T-cell (primary cell): ENCODE data around the gene PET100. TPM values are rescaled to one million over a fixed set of nuclear protein-coding genes. Genes with fewer than 3 reads are reported as not detected.
A peak's percentile ranks its signal among the peaks of the same experiment; 100 is the strongest.
"Not testable (repeated sequence)": the region's sequence is repeated elsewhere in the genome, so short reads cannot be mapped to it uniquely, and the experiment has no call there.

Source experiments
- ATAC-seq, 4 experiments: fragments of 200-7000 bp in 3 of 4; fragments of 150-1000 bp in 1 of 4; cut with Tn5 transposase; replicated peaks in 1 of 4; 1 replicate in 3 of 4; 2 replicates in 1 of 4; pipeline ENCODE4 v1.10.0; 2021; ENCODE audit warnings: moderate library complexity in 3 of 4, mild to moderate bottlenecking in 2 of 4, moderate number of reproducible peaks in 1 of 4
- CTCF ChIA-PET, 2 donors: fragments of 300-600 bp; sonication (Branson Sonifier 250); formaldehyde crosslinking; loops; one replicate each; lab custom pipeline; 2022; ENCODE audit warnings: antibody characterized with exemption in 2 of 2; lab: Charles Lee
- POLR2A ChIA-PET, 2 donors: fragments of 300-600 bp; sonication (Branson Sonifier 250); formaldehyde crosslinking; loops; one replicate each; lab custom pipeline; 2022; ENCODE audit warnings: antibody characterized with exemption in 2 of 2; lab: Charles Lee
- DNase-seq, 35 experiments: peaks; one replicate each; pipeline versions ENCODE4 v3.0.0 to v3.0.0-alpha.2; 2013 to 2023
- H3K27ac ChIP-seq: one replicate; pipeline ENCODE4 v1.5.1; 2013; ENCODE audit warnings: low read length
- H3K27me3 ChIP-seq, 2 experiments: replicated peaks in 1 of 2; 1 replicate in 1 of 2; 2 replicates in 1 of 2; pipeline versions ENCODE4 v1.6.1 to v1.7.0; 2013; ENCODE audit warnings: low read length in 1 of 2, mixed read lengths in 1 of 2; ENCODE audit not compliant: control insufficient read depth in 2 of 2, insufficient read depth in 2 of 2; ENCODE audit errors: extremely low read depth in 1 of 2
- H3K36me3 ChIP-seq, 2 donors: 1 replicate in 1 of 2; 2 replicates in 1 of 2; pipeline versions ENCODE4 v1.6.1 to v1.7.0; 2013; ENCODE audit warnings: low read length in 1 of 2; ENCODE audit not compliant: control insufficient read depth in 2 of 2, insufficient read depth in 1 of 2; ENCODE audit errors: extremely low read depth in 1 of 2
- H3K4me1 ChIP-seq, 2 experiments: 1 replicate in 1 of 2; 2 replicates in 1 of 2; pipeline versions ENCODE4 v1.6.1 to v1.7.0; 2013; ENCODE audit warnings: low read length in 2 of 2, mixed read lengths in 1 of 2; ENCODE audit not compliant: insufficient read depth in 2 of 2, control insufficient read depth in 1 of 2; ENCODE audit errors: extremely low read depth in 1 of 2
- H3K4me3 ChIP-seq, 2 donors: 1 replicate in 1 of 2; 2 replicates in 1 of 2; pipeline versions ENCODE4 v1.5.1 to v1.7.0; 2013; ENCODE audit warnings: mild to moderate bottlenecking in 2 of 2, low read length in 1 of 2, moderate library complexity in 1 of 2; ENCODE audit not compliant: control insufficient read depth in 1 of 2; ENCODE audit errors: extremely low read depth in 1 of 2
- H3K9me3 ChIP-seq: 2 replicates; pipeline ENCODE4 v1.7.0; 2013
- H3K27ac Mint-ChIP-seq, 2 donors: one replicate each; pipeline ENCODE4 v1.8.0; 2020 to 2021; ENCODE audit warnings: mild to moderate bottlenecking in 2 of 2, mixed read lengths in 2 of 2
- H3K27me3 Mint-ChIP-seq, 2 donors: one replicate each; pipeline ENCODE4 v1.8.0; 2021 to 2022; ENCODE audit warnings: mixed read lengths in 2 of 2
- H3K36me3 Mint-ChIP-seq: one replicate; pipeline ENCODE4 v1.8.0; 2021; ENCODE audit warnings: mixed read lengths
- H3K4me1 Mint-ChIP-seq, 3 donors: one replicate each; pipeline ENCODE4 v1.8.0; 2020 to 2022; ENCODE audit warnings: mixed read lengths in 3 of 3, mild to moderate bottlenecking in 1 of 3
- H3K4me3 Mint-ChIP-seq, 3 donors: one replicate each; pipeline ENCODE4 v1.8.0; 2020 to 2022; ENCODE audit warnings: mild to moderate bottlenecking in 3 of 3, mixed read lengths in 3 of 3, moderate library complexity in 3 of 3
- H3K9me3 Mint-ChIP-seq, 3 donors: one replicate each; pipeline ENCODE4 v1.8.0; 2020 to 2022; ENCODE audit warnings: mixed read lengths in 3 of 3
- WGBS: methylation state at CpG from one replicate; pipeline ENCODE4 v1.1.5; 2013; ENCODE audit warnings: missing lambda C conversion rate; ENCODE audit not compliant: insufficient coverage; 5-methylcytosine and 5-hydroxymethylcytosine counted together
- total RNA-seq, 35 experiments: library from RNA in 6 of 35; stranded (reverse) in 6 of 35; fragments of 120-200 nt in 1 of 35; gene quantifications; one replicate each; pipeline versions ENCODE4 v1.2.1 to v1.2.4 and lab custom pipeline; 2013 to 2026

PET100 gene
- total RNA-seq, 5 donors from 2014 or later (not counting 1 experiment from before 2014, with no cell fraction given), result 105 to 139 (median 110) TPM

DNA sequence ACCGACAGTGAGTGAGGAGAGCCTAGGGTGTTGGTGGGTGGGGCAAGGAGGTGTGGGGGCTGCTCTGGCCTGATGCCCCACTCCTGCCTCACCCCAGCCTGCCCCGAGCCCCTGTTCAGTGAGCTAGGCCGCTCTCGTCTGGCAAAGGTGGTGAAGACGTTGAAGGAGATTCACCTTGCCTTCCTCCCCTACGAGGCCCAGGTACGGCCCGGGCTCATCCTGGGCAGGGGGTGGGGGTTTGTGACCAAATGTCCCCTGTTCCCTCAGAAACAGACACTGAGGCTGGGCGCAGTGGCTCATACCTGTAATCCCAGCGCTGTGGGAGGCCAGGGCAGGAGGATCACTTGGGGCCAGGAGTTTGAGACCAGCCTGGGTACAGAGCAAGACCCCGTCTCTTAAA, 11.2 kb downstream of the PET100 start:
- peaks cover 7 to 27% of the 10 kb centered on the region in 2 donors for H3K36me3 ChIP-seq
- H3K4me1 Mint-ChIP-seq, result peaks cover 32 to 36% (median 33%) of the 10 kb centered on the region in 3 donors
- no peak overlapping the region for H3K4me3 Mint-ChIP-seq
- no peaks in the 10 kb centered on the region for H3K9me3 Mint-ChIP-seq
- H3K27ac Mint-ChIP-seq, result no peak overlapping the region
- H3K9me3 ChIP-seq, result no peaks in the 10 kb centered on the region
- no peaks in the 10 kb centered on the region for H3K27me3 Mint-ChIP-seq
- H3K27ac ChIP-seq, result no peak overlapping the region
- CTCF ChIA-PET, result no interaction called here
- peaks cover 0 to 39% of the 10 kb centered on the region in 2 experiments for H3K4me1 ChIP-seq
- ATAC-seq (no peak), DNase-seq (no peak)
- H3K36me3 Mint-ChIP-seq, result peaks cover 15% of the 10 kb centered on the region
- POLR2A ChIA-PET, result no interaction called here
- H3K27me3 ChIP-seq, result peaks cover 0 to 2% of the 10 kb centered on the region in 2 experiments
- WGBS, result 100% methylated on average over 5 of the region's 11 CpGs
- H3K4me3 ChIP-seq, result no peak overlapping the region

DNA sequence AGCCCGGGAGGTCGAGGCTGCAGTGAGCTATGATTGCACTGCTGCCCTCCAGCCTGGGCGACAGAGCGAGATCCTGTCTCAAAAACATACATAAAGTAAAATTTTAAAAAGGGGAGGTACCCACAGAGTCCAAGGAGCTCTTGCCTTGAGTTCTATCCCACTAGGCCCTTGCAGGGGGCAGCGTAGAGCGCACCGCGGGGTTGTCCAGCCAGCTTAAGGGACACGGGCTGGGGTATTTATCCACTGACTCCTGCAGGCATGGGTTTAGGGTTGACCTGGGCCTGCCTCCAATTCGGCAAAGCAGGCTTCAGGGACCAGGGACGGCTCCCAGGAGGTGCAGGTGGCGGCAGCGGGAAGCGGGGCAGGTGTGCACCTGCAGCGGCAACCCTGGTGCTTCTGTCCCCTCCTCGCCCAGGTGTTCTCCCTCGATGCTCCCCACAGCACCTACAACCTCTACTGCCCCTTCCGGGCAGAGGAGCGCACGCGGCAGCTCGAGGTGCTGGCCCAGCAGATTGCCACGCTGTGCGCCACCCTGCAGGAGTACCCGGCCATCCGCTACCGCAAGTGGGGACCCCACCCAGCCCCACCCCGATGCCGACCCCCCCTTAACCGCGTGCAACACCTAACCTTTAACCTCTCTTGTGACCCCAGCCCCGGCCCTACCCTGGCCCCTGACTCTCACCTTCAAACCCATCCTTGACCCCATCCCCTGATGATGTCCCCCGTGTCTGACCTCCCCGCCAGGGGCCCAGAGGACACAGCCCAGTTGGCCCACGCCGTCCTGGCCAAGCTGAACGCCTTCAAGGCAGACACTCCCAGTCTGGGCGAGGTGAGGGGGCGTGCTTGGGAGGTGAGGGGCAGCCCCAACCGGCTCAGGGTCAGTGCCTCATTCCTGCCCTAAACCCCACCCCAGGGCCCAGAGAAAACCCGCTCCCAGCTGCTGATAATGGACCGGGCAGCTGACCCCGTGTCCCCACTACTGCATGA, 12.0 kb downstream of the PET100 start:
- Histone ChIP-seq H3K27me3 (peaks cover 0 to 2% of the 10 kb centered on the region in 2 experiments), H3K9me3 (no peaks in the 10 kb centered on the region), H3K36me3 (peaks cover 9 to 34% of the 10 kb centered on the region in 2 donors), H3K27ac (no peak overlapping the region), H3K4me1 (peaks cover 0 to 31% of the 10 kb centered on the region in 2 experiments), H3K4me3 (no peak overlapping the region)
- CTCF ChIA-PET, result no interaction called here
- Mint-ChIP-seq H3K27me3 (no peaks in the 10 kb centered on the region), H3K4me1 (peaks cover 25 to 30% (median 26%) of the 10 kb centered on the region in 3 donors), H3K36me3 (peaks cover 17% of the 10 kb centered on the region), H3K4me3 (no peak overlapping the region), H3K27ac (no peak overlapping the region), H3K9me3 (no peaks in the 10 kb centered on the region)
- ATAC-seq (no peak), DNase-seq (no peak)
- POLR2A ChIA-PET, result interaction anchor here in 1 of 2 donors (0.5 kb wide), 1 partner anchor 218 kb away, joined by 4 read pairs; no protein-coding TSS in a partner anchor
- WGBS, result 95% methylated on average over 19 of the region's 43 CpGs

DNA sequence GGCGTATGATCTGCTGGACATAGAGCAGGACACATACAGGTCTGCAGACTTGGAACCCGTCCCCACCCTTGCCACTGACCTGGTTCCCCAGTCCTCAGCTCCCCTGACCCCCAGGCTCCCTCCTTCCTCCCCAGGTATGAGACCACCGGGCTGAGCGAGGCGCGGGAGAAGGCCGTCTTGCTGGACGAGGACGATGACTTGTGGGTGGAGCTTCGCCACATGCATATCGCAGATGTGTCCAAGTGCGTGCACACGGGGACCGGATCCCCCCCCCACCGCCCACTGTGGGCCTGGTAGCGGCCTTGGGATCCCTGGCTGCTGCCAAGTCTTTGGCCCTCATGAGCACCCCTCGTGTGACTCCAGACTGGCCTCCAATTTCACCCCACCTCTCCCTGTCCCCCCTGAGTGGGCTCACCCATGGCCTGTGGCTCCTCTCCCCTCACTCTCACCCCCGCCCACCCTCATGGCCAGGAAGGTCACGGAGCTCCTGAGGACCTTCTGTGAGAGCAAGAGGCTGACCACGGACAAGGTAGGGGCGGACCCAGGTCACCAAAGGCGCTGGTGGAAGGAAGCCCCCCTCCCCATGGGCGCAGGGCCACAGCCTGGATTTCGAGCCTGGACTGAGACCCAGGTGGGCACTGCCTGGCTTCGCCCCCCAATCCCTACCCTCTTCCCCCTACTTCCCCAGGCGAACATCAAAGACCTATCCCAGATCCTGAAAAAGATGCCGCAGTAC, 12.9 kb downstream of the PET100 start:
- POLR2A ChIA-PET, result no interaction called here
- Histone ChIP-seq H3K4me1 (peaks cover 0 to 26% of the 10 kb centered on the region in 2 experiments), H3K36me3 (peaks cover 13 to 37% of the 10 kb centered on the region in 2 donors), H3K4me3 (no peak overlapping the region), H3K27me3 (peaks cover 0 to 2% of the 10 kb centered on the region in 2 experiments), H3K27ac (no peak overlapping the region), H3K9me3 (no peaks in the 10 kb centered on the region)
- Mint-ChIP-seq H3K4me1 (peaks cover 22 to 27% (median 23%) of the 10 kb centered on the region in 3 donors), H3K27me3 (no peaks in the 10 kb centered on the region), H3K9me3 (no peaks in the 10 kb centered on the region), H3K36me3 (peaks cover 17% of the 10 kb centered on the region), H3K4me3 (no peak overlapping the region), H3K27ac (no peak overlapping the region)
- CTCF ChIA-PET, result no interaction called here
- ATAC-seq (no peak), DNase-seq (no peak)
- 94% methylated on average over 23 of the region's 27 CpGs for WGBS

DNA sequence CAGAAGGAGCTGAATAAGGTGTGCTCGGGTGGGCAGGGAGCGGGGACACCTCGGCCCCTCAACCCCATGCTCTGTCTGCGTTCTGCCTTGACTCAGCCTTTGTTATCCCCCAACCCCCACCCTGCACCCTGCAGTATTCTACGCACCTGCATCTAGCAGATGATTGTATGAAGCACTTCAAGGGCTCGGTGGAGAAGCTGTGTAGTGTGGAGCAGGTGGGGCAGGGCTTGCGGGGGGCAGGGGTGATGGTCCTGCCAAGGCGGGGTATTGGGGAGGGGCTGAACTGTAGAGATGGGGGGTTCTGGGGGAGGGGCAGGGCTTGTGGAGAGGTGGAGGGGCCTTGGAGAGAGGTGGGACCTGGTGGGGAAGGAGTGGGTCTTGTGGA, 13.4 kb downstream of the PET100 start:
- peaks cover 17% of the 10 kb centered on the region for H3K36me3 Mint-ChIP-seq
- H3K27ac Mint-ChIP-seq, result no peak overlapping the region
- no peaks in the 10 kb centered on the region for H3K9me3 ChIP-seq
- no peaks in the 10 kb centered on the region for H3K27me3 Mint-ChIP-seq
- no peaks in the 10 kb centered on the region for H3K9me3 Mint-ChIP-seq
- H3K36me3 ChIP-seq, result peaks cover 14 to 39% of the 10 kb centered on the region in 2 donors
- H3K4me1 Mint-ChIP-seq, result peaks cover 19 to 22% (median 21%) of the 10 kb centered on the region in 3 donors
- ChIA-PET CTCF (no interaction called here), POLR2A (no interaction called here)
- H3K4me3 ChIP-seq, result no peak overlapping the region
- 83% methylated on average over 2 of the region's 8 CpGs for WGBS
- ATAC-seq (no peak), DNase-seq (no peak)
- no peak overlapping the region for H3K4me3 Mint-ChIP-seq
- peaks cover 0 to 20% of the 10 kb centered on the region in 2 experiments for H3K4me1 ChIP-seq
- no peak overlapping the region for H3K27ac ChIP-seq
- H3K27me3 ChIP-seq, result peaks cover 0 to 2% of the 10 kb centered on the region in 2 experiments

DNA sequence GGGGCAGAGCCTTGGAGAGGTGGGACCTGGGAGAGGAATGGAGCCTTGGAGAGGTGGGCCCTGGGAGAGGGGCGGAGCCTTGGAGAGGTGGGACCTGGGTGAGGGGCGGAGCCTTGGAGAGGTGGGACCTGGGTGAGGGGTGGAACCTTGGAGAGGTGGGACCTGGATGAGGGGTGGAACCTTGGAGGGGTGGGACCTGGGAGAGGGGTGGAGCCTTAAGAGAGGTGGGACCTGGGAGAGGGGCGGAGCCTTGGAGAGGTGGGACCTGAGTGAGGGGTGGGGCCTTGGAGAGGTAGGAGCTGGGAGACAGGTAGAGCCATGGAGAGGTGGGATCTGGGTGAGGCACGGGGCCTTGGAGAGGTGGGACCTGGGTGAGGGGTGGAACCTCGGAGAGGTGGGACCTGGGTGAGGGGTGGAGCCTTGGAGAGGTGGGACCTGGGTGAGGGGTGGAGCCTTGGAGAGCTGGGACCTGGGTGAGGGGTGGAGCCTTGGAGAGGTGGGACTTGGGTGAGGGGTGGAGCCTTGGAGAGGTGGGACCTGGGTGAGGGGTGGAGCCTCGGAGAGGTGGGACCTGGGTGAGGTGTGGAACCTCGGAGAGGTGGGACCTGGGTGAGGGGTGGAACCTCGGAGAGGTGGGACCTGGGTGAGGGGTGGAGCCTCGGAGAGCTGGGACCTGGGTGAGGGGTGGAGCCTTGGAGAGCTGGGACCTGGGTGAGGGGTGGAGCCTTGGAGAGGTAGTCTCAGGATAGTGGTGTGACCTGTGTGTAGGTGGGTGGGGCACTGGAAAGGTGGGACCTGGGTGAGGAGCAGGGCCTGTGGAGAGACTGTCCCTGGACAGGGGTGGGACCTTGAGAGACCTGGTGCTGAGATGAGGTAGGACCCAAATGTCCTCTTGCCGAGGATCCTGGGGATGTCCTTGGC, 14.3 kb downstream of the PET100 start:
- 87% methylated on average over 9 of the region's 10 CpGs for WGBS
- Histone ChIP-seq H3K36me3 (peaks cover 14 to 39% of the 10 kb centered on the region in 2 donors), H3K4me1 (peaks cover 0 to 13% of the 10 kb centered on the region in 2 experiments)
- H3K27me3 ChIP-seq, H3K27ac ChIP-seq, H3K27ac Mint-ChIP-seq, H3K9me3 Mint-ChIP-seq, H3K4me3 ChIP-seq, H3K9me3 ChIP-seq, POLR2A ChIA-PET, H3K27me3 Mint-ChIP-seq, H3K4me3 Mint-ChIP-seq: not testable (repeated sequence)
- peak in 3 of 35 experiments; percentile 0 to 45 (median 20) for DNase-seq
- CTCF ChIA-PET, result interaction anchor here in 1 of 2 donors (0.6 kb wide), 1 partner anchor 1436 kb away, joined by 6 read pairs; no protein-coding TSS in a partner anchor
- peaks cover 16% of the 10 kb centered on the region for H3K36me3 Mint-ChIP-seq
- H3K4me1 Mint-ChIP-seq, result peaks cover 14 to 16% (median 15%) of the 10 kb centered on the region in 3 donors
- peak in 1 of 4 experiments; percentile 17 for ATAC-seq
